GM12873 (cell line): Measurements from ENCODE around the gene MCM9.

Experiments
- TF ChIP-seq, protein P1 (sequence below): IDR thresholded peaks from 2 replicates; pipeline ENCODE4 v1.5.1; 2012; ENCODE audit warnings: low read depth, mild to moderate bottlenecking, moderate library complexity, low read length, control low read depth; ENCODE audit not compliant: insufficient read depth; ENCODE audit errors: missing control alignments

Gene MCM9

DNA sequence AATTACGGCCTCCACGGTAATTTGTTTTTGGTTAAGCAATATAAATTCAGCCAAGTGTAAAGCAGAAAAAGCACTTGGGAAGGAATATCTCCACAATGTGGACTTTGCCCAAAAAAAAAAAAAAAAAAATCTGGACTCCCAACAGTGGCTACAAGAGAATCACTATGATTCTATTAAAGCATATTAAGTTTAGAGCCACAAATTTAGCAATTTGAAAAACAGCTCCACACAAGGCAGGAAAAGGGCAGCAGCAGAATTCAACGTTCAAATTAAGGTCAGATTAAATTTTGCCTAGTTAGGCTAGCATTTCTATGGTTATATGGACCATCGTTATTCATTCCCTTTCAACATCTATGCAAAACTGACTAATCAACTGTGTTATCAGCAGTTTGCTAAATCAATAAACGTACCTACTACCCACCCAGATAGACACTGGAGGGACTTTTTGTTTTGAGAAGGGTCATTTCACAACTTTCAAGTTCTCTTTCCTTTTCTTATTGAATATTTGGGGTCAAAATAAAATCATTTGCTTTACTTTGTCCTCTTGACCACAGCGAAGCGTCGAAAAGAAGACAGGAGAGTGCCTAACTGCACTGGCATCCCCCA lies 1.0 kb downstream of the MCM9 start:
- TF ChIP-seq, protein P1, sequence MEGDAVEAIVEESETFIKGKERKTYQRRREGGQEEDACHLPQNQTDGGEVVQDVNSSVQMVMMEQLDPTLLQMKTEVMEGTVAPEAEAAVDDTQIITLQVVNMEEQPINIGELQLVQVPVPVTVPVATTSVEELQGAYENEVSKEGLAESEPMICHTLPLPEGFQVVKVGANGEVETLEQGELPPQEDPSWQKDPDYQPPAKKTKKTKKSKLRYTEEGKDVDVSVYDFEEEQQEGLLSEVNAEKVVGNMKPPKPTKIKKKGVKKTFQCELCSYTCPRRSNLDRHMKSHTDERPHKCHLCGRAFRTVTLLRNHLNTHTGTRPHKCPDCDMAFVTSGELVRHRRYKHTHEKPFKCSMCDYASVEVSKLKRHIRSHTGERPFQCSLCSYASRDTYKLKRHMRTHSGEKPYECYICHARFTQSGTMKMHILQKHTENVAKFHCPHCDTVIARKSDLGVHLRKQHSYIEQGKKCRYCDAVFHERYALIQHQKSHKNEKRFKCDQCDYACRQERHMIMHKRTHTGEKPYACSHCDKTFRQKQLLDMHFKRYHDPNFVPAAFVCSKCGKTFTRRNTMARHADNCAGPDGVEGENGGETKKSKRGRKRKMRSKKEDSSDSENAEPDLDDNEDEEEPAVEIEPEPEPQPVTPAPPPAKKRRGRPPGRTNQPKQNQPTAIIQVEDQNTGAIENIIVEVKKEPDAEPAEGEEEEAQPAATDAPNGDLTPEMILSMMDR: no peak

DNA sequence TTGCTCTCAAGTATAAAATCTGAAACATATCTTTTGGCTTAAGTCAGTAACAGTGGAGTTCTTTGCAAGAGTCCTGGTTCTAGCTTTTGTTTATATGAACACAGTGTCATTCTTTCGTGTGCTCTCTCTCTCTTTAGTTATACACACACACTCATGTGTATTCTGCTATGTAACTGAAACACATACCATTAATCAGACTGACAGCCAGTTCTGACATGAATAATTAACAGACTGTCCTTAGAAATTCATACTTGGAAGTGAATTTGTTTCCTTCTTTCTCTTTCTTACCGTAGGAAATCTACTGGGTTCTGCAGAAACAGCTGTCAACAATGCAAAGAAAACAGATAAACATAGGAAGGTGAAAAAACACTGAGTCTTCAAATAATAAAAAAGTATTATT lies 2.5 kb downstream of the MCM9 start:
- TF ChIP-seq, protein P1: no peak

DNA sequence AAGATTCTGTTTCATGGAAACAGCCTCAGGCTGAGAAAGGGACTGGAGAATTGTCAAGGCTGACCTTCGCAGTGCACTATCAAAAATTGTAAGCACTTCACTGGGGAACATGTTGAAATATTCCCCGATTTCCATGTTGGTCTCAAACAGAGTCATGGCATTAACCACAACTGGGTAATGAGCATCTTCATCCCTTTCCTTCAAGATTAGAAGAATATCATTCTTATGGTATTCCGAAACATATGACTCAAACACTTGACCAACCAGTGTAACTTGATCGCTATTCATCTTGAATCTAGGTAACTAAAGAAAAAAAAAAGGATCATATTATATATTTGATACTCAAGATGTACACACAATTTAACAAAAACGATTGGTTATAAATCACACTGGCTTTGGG lies 3.5 kb downstream of the MCM9 start:
- TF ChIP-seq, protein P1: no peak

DNA sequence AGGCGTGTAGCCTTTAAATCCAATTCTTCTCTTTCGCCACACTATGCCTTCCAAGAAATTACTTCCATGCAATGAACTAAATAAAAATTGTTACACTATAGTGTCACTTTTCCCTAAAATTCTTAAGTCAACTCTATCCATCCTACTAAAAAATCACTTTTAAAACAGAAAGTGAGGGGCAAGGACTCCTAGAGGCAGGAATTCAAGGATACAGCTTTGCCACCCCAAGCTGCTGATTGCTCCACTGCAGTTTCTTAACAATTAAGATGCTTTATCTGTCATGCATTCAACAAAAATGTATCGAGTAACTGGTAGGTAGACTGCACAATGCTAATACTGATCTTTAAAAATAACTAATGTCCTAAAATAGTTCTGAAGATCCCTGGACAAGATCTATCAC lies 4.3 kb downstream of the MCM9 start:
- TF ChIP-seq, protein P1: no peak

DNA sequence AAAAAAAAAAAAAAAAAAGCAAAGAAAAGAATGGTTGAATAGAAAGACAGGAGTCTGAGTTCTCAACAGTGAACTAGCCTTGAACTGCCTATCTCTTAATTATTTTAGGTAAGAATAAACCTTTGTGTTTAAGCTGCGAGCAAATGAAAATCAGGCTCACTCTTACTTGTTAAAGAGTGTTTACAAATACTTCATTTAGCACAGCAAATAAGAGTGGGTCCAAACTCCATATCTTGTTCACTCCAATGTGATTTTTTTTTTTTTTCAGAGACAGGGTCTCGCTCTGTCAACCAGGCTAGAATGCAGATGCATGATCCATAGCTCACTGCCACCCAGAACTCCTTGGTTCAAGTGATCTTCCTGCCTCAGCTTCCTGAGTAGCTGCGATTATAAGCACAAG lies 11.9 kb downstream of the MCM9 start:
- TF ChIP-seq, protein P1: no peak

DNA sequence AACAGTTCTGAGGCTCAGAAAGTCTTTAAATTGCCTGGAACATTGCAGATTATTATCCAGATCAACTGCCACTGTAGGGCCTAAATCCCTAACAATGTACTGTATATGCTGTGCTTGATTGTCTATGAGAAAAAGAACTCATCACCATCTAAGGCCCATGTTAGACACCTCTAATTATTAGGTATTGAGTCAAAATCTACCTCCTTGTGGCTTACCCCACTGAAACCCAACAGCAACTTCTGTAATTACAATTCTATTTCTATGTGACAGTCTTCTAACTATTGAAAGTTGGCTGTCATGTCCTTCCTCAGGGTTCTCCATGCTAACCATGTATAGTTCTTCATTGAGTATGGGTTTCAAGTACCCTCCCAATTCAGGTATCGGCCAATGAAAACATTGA lies 13.9 kb downstream of the MCM9 start:
- TF ChIP-seq, protein P1: no peak

DNA sequence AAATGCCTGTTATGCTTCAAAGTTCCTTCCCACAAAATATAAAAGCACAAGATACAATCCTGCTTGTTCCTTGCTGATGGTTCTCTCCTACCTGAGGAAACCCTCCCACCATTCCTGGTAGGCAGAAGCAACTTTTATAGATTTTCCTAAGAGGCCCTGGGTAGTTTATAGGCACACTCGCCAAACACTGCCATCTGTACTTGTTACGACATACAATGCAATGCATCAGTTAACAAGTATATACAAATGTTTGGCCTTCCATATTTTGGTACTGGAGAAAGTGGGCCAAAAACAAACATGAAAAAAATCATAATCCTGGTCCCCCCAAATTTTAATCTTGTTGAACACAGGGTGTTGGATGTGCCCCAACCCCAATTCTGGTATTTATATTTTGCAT lies 16.6 kb downstream of the MCM9 start:
- TF ChIP-seq, protein P1: no peak
